WI38 (cell line): ENCODE results near the gene ZNF804B.

Experiments
- H3K4me3 ChIP-seq: 2 replicates; pipeline ENCODE4 v1.5.1; 2011; ENCODE audit warnings: low read depth, mild to moderate bottlenecking, control low read depth, low read length
- CTCF ChIP-seq: IDR thresholded peaks from 2 replicates; pipeline ENCODE4 v1.5.1; 2012; ENCODE audit warnings: low read depth, mild to moderate bottlenecking, control low read depth, low read length

The ZNF804B gene

GRCh38 chr7:88951826-88952225 lies 192.3 kb downstream of the ZNF804B start:
- TF ChIP-seq CTCF, result no peak
- no peak overlapping the region for H3K4me3 ChIP-seq

GRCh38 chr7:88964418-88964817 lies 204.9 kb downstream of the ZNF804B start:
- no peak for TF ChIP-seq CTCF
- no peak overlapping the region for H3K4me3 ChIP-seq

- no peak for TF ChIP-seq CTCF
- H3K4me3 ChIP-seq, result no peak overlapping the region
Observed at GRCh38 chr7:88965371-88965770, 205.9 kb downstream of the ZNF804B start.

GRCh38 chr7:88967432-88967831 lies 207.9 kb downstream of the ZNF804B start:
- TF ChIP-seq CTCF, result no peak
- H3K4me3 ChIP-seq, result no peak overlapping the region

- no peak for TF ChIP-seq CTCF
- no peak overlapping the region for H3K4me3 ChIP-seq
Observed at GRCh38 chr7:88969167-88969566, 209.7 kb downstream of the ZNF804B start.

- TF ChIP-seq CTCF, result no peak
- no peak overlapping the region for H3K4me3 ChIP-seq
Observed at GRCh38 chr7:88985295-88985694, 225.8 kb downstream of the ZNF804B start.

- no peak overlapping the region for H3K4me3 ChIP-seq
- no peak for TF ChIP-seq CTCF
Observed at GRCh38 chr7:89001306-89001705, 241.8 kb downstream of the ZNF804B start.
